Neural crest cell (in vitro differentiated cells): ENCODE data around the gene PLEKHG1. TPM values are rescaled to one million over a fixed set of nuclear protein-coding genes. Genes with fewer than 3 reads are reported as not detected.

Source experiments
- DNase-seq: peaks from one replicate; pipeline ENCODE4 v3.0.0; 2021; ENCODE audit warnings: low read depth, mixed read lengths, low spot score
- H3K27ac Mint-ChIP-seq: one replicate; pipeline ENCODE4 v1.8.0; 2021; ENCODE audit warnings: mild to moderate bottlenecking, mixed read lengths; ENCODE audit not compliant: unreplicated experiment
- H3K27me3 Mint-ChIP-seq: 2 replicates; pipeline ENCODE4 v1.8.0; 2021; ENCODE audit warnings: low read depth, mild to moderate bottlenecking, mixed read lengths
- H3K36me3 Mint-ChIP-seq: 2 replicates; pipeline ENCODE4 v1.8.0; 2021; ENCODE audit warnings: low read depth, mild to moderate bottlenecking, mixed read lengths
- H3K4me1 Mint-ChIP-seq: 2 replicates; pipeline ENCODE4 v1.8.0; 2021; ENCODE audit warnings: mixed read lengths
- H3K4me3 Mint-ChIP-seq: one replicate; pipeline ENCODE4 v1.8.0; 2021; ENCODE audit warnings: mild to moderate bottlenecking, mixed read lengths
- H3K9me3 Mint-ChIP-seq: 2 replicates; pipeline ENCODE4 v1.8.0; 2021; ENCODE audit warnings: mixed read lengths
- CTCF ChIP-seq: fragments of 200-600 bp; sonication (generic); conservative IDR thresholded peaks from 2 replicates; pipeline ENCODE4 v1.5.0; 2021; ENCODE audit warnings: antibody characterized with exemption, mild to moderate bottlenecking
- total RNA-seq: library from RNA; stranded (reverse); gene quantifications from 2 replicates; pipeline ENCODE4 v1.2.1, GENCODE V29; 2021

Gene PLEKHG1
- total RNA-seq, 1 donor from 2014 or later: 25.7 TPM

- H3K27ac Mint-ChIP-seq: no peak overlapping the region
- DNase-seq: no peak
- no peaks in the 10 kb centered on the region for H3K27me3 Mint-ChIP-seq
- H3K4me1 Mint-ChIP-seq: peaks cover 82% of the 10 kb centered on the region
- no peaks in the 10 kb centered on the region for H3K36me3 Mint-ChIP-seq
- H3K4me3 Mint-ChIP-seq: no peak overlapping the region
- no peaks in the 10 kb centered on the region for H3K9me3 Mint-ChIP-seq
- no peak for TF ChIP-seq CTCF
Observed at GRCh38 chr6:150569161-150569560, 30.5 kb upstream of the PLEKHG1 start.

- no peaks in the 10 kb centered on the region for H3K27me3 Mint-ChIP-seq
- TF ChIP-seq CTCF: no peak
- H3K4me3 Mint-ChIP-seq: peak overlapping the region; percentile 31
- peak; percentile 56 for DNase-seq
- H3K4me1 Mint-ChIP-seq: peaks cover 60% of the 10 kb centered on the region
- H3K9me3 Mint-ChIP-seq: no peaks in the 10 kb centered on the region
- H3K27ac Mint-ChIP-seq: peak overlapping the region; percentile 85
- H3K36me3 Mint-ChIP-seq: no peaks in the 10 kb centered on the region
Observed at GRCh38 chr6:150573041-150573681, 26.5 kb upstream of the PLEKHG1 start.

- Mint-ChIP-seq H3K27ac (no peak overlapping the region), H3K27me3 (no peaks in the 10 kb centered on the region), H3K4me1 (peaks cover 38% of the 10 kb centered on the region), H3K4me3 (no peak overlapping the region), H3K36me3 (no peaks in the 10 kb centered on the region), H3K9me3 (no peaks in the 10 kb centered on the region)
- no peak for TF ChIP-seq CTCF
- no peak for DNase-seq
Observed at GRCh38 chr6:150575836-150576235, 23.8 kb upstream of the PLEKHG1 start.

GRCh38 chr6:150576651-150577226 lies 22.9 kb upstream of the PLEKHG1 start:
- Mint-ChIP-seq H3K4me3 (no peak overlapping the region), H3K27me3 (no peaks in the 10 kb centered on the region), H3K4me1 (peaks cover 34% of the 10 kb centered on the region), H3K27ac (peak overlapping the region; percentile 2), H3K9me3 (no peaks in the 10 kb centered on the region), H3K36me3 (no peaks in the 10 kb centered on the region)
- DNase-seq: no peak
- no peak for TF ChIP-seq CTCF

GRCh38 chr6:150579611-150580010 lies 20.1 kb upstream of the PLEKHG1 start:
- Mint-ChIP-seq H3K4me3 (no peak overlapping the region), H3K9me3 (no peaks in the 10 kb centered on the region), H3K27ac (no peak overlapping the region), H3K4me1 (peaks cover 27% of the 10 kb centered on the region), H3K27me3 (no peaks in the 10 kb centered on the region), H3K36me3 (no peaks in the 10 kb centered on the region)
- DNase-seq: no peak
- no peak for TF ChIP-seq CTCF
